ENCODE measurements around the gene IL19. TPM values are rescaled to one million over a fixed set of nuclear protein-coding genes. Genes with fewer than 3 reads are reported as not detected.

IL19 gene
- total RNA-seq, 2 experiments from 2014 or later, result not detected

DNA sequence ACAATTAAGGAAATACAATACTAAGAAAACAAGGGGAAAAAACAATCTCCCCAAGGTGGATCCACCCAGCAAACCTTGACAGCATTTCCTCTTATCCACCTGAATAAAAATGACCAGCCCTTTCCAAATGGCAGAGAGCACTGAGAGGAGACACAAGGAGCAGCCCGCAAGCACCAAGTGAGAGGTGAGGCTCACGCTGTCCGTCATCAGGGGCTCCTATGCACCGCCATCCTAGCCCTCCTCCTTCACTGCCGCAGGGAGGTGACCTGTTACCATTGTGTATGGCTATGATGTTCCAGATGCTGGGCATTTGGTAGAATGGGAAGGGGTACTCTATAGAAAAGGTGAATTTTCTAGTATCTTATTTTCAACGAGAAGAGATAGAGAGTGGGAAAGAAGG is 63.6 kb downstream of the IL19 start:
- BruUV-seq (replicated peaks), result no TSS peak
- no peak for DNase-seq (ENCODE audit: low spot score)
- POLR2A ChIA-PET, result no interaction called here
- Histone ChIP-seq H3K9me2 (ENCODE audit: insufficient read depth, low read length) (no peaks in the 10 kb centered on the region), H3K36me3 (ENCODE audit: insufficient read depth, low read length) (no peaks in the 10 kb centered on the region), H3K27ac (ENCODE audit: low read depth, low read length, poor library complexity, severe bottlenecking) (no peak overlapping the region), H3K9me3 (ENCODE audit: low read length) (no peaks in the 10 kb centered on the region), H3K4me2 (ENCODE audit: low read length) (no peak overlapping the region), H4K20me1 (ENCODE audit: insufficient read depth, low read length) (no peaks in the 10 kb centered on the region), H3K4me3 (ENCODE audit: low read depth, low read length, poor library complexity, severe bottlenecking) (no peak overlapping the region), H3K4me1 (ENCODE audit: insufficient read depth, low read length, poor library complexity, severe bottlenecking) (peaks cover 10% of the 10 kb centered on the region), H3K79me2 (ENCODE audit: insufficient read depth, low read depth, low read length) (no peaks in the 10 kb centered on the region), H2AFZ (ENCODE audit: low read length) (no peak overlapping the region)
- TF ChIP-seq, protein P1, sequence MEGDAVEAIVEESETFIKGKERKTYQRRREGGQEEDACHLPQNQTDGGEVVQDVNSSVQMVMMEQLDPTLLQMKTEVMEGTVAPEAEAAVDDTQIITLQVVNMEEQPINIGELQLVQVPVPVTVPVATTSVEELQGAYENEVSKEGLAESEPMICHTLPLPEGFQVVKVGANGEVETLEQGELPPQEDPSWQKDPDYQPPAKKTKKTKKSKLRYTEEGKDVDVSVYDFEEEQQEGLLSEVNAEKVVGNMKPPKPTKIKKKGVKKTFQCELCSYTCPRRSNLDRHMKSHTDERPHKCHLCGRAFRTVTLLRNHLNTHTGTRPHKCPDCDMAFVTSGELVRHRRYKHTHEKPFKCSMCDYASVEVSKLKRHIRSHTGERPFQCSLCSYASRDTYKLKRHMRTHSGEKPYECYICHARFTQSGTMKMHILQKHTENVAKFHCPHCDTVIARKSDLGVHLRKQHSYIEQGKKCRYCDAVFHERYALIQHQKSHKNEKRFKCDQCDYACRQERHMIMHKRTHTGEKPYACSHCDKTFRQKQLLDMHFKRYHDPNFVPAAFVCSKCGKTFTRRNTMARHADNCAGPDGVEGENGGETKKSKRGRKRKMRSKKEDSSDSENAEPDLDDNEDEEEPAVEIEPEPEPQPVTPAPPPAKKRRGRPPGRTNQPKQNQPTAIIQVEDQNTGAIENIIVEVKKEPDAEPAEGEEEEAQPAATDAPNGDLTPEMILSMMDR (conservative IDR thresholded peaks at IDR 0.05; ENCODE audit: low read length), result no peak
- TF ChIP-seq EZH2phosphoT487 (IDR thresholded peaks at IDR 0.05; ENCODE audit: borderline replicate concordance, low read depth, low read length), result no peak
- CTCF ChIA-PET (ENCODE audit: unreplicated experiment), result no interaction called here
- intact Hi-C loops (cut with micrococcal nuclease; ENCODE audit: unreplicated experiment), result no loop called here

DNA sequence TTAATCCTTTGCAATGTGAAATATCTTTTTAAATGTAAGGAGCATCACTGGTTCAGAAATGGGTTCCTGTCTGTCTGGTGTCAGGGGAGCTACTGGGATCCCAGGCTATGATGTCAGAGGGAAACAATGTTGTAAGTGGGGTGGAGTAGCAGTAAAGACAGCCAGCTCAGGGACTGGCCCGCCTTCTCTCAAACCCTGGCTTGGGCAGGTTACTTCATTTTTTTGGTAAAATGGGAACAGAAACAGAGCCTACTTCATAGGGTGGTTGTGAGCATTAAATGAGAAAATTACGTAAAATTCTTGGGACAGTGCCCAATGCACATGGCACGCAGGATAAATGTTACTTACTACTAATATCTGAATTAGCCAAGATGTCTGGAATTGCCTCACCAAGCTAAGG is 64.1 kb downstream of the IL19 start:
- H4K20me1 ChIP-seq (ENCODE audit: insufficient read depth, low read length), result no peaks in the 10 kb centered on the region
- TF ChIP-seq EZH2phosphoT487 (IDR thresholded peaks at IDR 0.05; ENCODE audit: borderline replicate concordance, low read depth, low read length), result no peak
- TF ChIP-seq, protein P1 (conservative IDR thresholded peaks at IDR 0.05; ENCODE audit: low read length), result no peak
- POLR2A ChIA-PET, result interaction anchor here (0.9 to 1.4 kb wide), 2 partner anchors 8 to 49 kb away, joined by 3 to 5 read pairs; no protein-coding TSS in a partner anchor
- no peaks in the 10 kb centered on the region for H3K9me3 ChIP-seq (ENCODE audit: low read length)
- no peak overlapping the region for H3K4me3 ChIP-seq (ENCODE audit: low read depth, low read length, poor library complexity, severe bottlenecking)
- CTCF ChIA-PET (ENCODE audit: unreplicated experiment), result no interaction called here
- H2AFZ ChIP-seq (ENCODE audit: low read length), result no peak overlapping the region
- DNase-seq (ENCODE audit: low spot score), result no peak
- H3K27ac ChIP-seq (ENCODE audit: low read depth, low read length, poor library complexity, severe bottlenecking), result no peak overlapping the region
- intact Hi-C loops (cut with micrococcal nuclease; ENCODE audit: unreplicated experiment), result no loop called here
- H3K36me3 ChIP-seq (ENCODE audit: insufficient read depth, low read length), result no peaks in the 10 kb centered on the region
- peaks cover 5% of the 10 kb centered on the region for H3K4me1 ChIP-seq (ENCODE audit: insufficient read depth, low read length, poor library complexity, severe bottlenecking)
- BruUV-seq (replicated peaks), result no TSS peak
- no peaks in the 10 kb centered on the region for H3K9me2 ChIP-seq (ENCODE audit: insufficient read depth, low read length)
- H3K4me2 ChIP-seq (ENCODE audit: low read length), result no peak overlapping the region
- H3K79me2 ChIP-seq (ENCODE audit: insufficient read depth, low read depth, low read length), result no peaks in the 10 kb centered on the region

DNA sequence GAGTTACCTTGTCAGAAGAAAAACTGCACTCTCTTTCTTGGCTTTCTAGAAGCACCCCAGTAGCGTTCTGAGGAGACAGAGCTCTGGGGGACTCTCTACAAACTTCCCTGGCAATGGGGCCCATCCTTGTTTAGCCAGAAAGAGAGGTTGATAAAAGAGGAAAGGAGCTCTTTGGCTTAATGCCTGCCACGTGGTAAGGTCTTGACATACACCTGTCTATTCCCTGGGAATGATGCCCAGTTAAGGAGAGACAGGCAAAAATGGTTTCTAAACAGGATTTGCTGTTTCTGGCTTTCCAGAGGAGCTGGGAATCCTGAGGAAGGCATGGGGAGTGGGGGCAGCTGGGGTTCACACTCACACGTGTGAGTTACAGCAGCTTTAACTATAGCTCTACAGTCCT is 64.6 kb downstream of the IL19 start:
- H3K4me1 ChIP-seq (ENCODE audit: insufficient read depth, low read length, poor library complexity, severe bottlenecking), result no peaks in the 10 kb centered on the region
- H3K27ac ChIP-seq (ENCODE audit: low read depth, low read length, poor library complexity, severe bottlenecking), result no peak overlapping the region
- no peak overlapping the region for H3K4me2 ChIP-seq (ENCODE audit: low read length)
- BruUV-seq (replicated peaks), result no TSS peak
- ChIA-PET POLR2A (interaction anchor here (0.9 to 1.4 kb wide), 2 partner anchors 9 to 48 kb away, joined by 3 to 5 read pairs; no protein-coding TSS in a partner anchor), CTCF (ENCODE audit: unreplicated experiment) (no interaction called here)
- TF ChIP-seq, protein P1 (conservative IDR thresholded peaks at IDR 0.05; ENCODE audit: low read length), result no peak
- TF ChIP-seq EZH2phosphoT487 (IDR thresholded peaks at IDR 0.05; ENCODE audit: borderline replicate concordance, low read depth, low read length), result no peak
- H3K9me3 ChIP-seq (ENCODE audit: low read length), result no peaks in the 10 kb centered on the region
- H3K36me3 ChIP-seq (ENCODE audit: insufficient read depth, low read length), result no peaks in the 10 kb centered on the region
- DNase-seq (ENCODE audit: low spot score), result no peak
- intact Hi-C loops (cut with micrococcal nuclease; ENCODE audit: unreplicated experiment), result no loop called here
- no peak overlapping the region for H3K4me3 ChIP-seq (ENCODE audit: low read depth, low read length, poor library complexity, severe bottlenecking)
- no peaks in the 10 kb centered on the region for H3K9me2 ChIP-seq (ENCODE audit: insufficient read depth, low read length)
- no peaks in the 10 kb centered on the region for H4K20me1 ChIP-seq (ENCODE audit: insufficient read depth, low read length)
- H2AFZ ChIP-seq (ENCODE audit: low read length), result no peak overlapping the region
- no peaks in the 10 kb centered on the region for H3K79me2 ChIP-seq (ENCODE audit: insufficient read depth, low read depth, low read length)

Measured in OCI-LY7 (cell line).